Umbilical cord (tissue), 2 donors: ENCODE results near the gene MCUB. TPM values are rescaled to one million over a fixed set of nuclear protein-coding genes. Genes with fewer than 3 reads are reported as not detected.
A peak's percentile ranks its signal among the peaks of the same experiment; 100 is the strongest.
"Not testable (repeated sequence)": the region's sequence is repeated elsewhere in the genome, so short reads cannot be mapped to it uniquely, and the experiment has no call there.

Experiments
- DNase-seq: peaks from one replicate; pipeline ENCODE4 v3.0.0-alpha.2; 2015; ENCODE audit warnings: low spot score
- total RNA-seq: library from RNA; depleted of rRNA; stranded (reverse); fragments of >200 nt; gene quantifications from one replicate; pipeline ENCODE4 v1.2.3, GENCODE V29; 2014; ENCODE audit warnings: low replicate concordance; ENCODE audit not compliant: insufficient read depth

Gene MCUB
- total RNA-seq, 1 donor from 2014 or later: 19.0 TPM

DNA sequence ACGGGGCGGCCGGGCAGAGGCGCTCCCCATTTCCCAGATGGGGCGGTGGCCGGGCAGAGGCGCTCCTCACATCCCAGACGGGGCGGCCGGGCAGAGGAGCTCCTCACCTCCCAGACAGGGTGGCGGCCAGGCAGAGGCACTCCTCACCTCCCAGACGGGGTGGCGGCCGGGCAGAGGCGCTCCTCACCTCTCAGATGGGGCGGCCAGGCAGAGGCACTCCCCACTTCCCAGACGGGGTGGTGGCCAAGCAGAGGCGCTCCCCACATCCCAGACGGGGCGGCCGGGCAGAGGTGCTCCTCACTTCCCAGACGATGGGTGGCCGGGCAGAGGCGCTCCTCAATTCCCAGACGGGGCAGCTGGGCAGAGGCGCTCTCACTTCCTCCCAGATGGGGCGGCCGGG is 118.4 kb downstream of the MCUB start:
- DNase-seq: not testable (repeated sequence)

- not testable (repeated sequence) for DNase-seq
These were observed 118.9 kb downstream of the MCUB start for GRCh38 chr4:109678925-109679324.

DNA sequence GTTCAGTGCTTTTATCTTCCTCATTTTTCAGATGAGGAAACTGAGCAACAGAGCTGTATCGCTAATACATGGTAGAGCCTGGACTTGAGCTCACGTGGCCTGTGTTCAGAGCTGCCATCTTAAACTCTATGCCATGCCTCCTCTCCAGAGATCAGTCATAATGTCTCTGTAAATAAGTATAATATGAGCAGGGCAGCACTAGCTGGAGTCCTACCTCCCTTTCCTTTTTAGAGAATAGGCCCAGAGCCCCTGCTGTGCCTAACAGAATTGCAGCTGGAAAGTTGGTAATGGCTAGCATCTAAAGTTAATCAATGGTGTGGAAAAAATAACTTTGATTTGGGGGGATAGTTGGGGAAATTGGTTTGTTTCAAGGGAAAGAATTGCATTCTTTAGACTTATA is 122.8 kb downstream of the MCUB start:
- DNase-seq: no peak

DNA sequence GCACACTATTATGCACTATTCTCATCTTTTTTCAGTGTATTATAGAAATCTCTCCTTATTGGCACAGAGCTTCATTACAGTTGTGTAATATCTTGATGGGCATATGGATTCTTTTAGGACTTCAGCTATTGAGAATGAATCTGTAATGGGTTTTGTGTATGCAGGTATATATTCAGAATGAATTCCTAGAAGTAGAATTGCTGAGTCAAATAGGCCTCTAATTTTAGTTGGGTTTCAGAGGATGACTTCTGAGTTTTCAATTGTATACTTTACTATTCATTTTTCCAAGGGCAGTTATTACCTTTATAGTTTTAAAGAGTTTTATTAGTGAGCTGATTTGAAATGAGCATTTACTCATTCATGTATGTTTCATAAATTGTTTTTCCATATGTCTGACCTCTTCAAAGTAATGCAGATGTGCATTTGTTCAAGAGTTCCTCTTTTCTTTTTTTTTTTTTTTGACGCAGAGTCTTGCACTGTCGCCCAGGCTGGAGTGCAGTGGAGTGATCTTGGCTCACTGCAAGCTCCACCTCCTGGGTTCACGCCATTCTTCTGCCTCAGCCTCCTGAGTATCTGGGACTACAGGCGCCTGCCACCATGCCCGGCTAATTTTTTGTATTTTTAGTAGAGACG is 123.7 kb downstream of the MCUB start:
- DNase-seq: no peak

DNA sequence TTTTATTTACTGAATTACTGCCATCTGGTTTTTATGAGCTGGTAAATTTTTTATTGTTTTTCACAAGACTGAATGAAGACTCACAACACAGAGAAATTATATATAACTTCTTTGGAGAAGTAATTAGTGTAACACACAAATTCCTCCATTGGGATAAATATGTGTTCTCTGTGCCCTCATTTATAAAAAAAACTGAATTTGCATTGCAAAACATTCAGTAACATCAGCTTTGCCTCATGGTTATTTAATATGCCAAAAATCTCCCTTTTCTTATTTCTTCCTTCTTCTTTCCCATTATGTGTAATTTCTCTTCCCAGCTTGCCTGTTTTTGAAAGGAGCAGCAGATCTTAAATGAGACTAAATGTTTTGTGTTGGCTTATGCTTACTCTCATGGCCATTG is 124.7 kb downstream of the MCUB start:
- no peak for DNase-seq

DNA sequence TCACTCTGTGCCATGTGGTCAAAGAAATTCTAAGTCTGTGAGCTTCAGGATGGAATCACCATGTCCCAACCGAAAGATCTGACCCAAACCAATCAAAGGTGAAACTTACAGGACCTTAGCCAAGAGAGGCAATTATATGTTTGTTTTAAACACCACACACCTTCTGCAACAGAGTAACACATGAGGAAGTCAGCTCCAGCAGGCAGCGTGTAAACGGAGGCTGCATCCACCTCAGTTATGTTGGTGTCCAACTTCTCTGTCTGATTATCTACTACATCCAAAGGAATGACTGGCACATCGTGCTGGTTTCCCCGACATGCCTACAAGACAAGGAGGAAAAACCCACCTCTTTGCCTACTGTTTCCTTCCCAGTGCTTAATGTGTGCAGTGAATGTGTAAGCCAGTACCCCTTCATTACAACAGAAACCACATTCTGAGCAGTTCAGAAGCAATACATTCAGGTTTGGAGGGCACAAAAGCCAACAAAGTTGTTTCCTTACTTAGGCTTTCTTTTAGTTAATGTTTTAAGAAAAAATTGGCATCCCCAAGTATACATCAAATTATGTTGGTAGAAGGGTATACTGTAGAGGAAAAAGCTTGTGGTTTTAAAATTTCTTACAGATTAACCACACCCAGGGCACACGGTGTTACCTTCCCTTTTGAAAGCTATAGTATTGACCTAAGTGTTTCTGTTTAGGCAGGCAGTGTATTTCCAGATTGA is 130.8 kb downstream of the MCUB start:
- DNase-seq: no peak

DNA sequence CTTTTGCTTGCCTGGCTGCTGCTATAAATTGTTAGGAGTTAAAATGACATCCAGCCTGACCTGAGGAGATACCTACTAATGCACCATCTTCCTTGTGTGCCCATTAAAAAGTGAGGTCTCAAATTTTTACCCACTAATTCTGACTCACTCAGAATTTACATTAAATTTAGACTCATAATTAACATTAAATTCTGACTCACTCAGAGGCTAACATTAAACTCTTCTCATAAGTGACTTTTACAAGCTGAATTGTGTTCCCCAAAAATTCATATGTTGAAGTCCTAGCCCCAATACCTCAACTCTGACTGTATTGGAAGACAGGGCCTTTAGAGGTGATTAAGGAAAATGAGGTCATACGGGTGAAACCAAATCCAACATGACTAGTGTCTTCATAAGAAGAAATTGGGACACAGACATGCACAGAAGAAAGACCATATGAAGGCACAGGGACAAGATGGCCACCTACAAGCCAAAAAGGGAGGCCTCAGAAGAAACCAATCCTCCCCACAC is 131.4 kb downstream of the MCUB start:
- no peak for DNase-seq

DNA sequence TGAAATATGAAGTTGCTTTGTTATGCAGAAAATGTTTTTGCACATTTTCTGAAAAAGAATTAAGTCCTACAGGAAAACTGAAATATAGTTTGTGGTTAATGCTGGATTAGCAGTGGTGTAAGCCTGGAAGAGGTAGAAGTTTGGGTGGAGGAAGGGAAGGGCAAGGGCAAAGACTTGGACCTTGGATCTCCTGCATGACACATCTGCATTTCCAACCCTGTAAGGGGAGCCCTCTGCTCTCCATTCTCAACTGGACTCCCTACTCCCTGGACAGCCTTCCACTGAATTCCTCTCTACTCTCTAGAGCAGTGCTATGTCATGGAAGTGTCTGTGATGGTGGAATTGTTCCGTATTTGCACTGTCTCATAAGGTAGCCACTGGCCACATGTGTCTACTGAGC is 138.6 kb downstream of the MCUB start:
- DNase-seq: no peak

DNA sequence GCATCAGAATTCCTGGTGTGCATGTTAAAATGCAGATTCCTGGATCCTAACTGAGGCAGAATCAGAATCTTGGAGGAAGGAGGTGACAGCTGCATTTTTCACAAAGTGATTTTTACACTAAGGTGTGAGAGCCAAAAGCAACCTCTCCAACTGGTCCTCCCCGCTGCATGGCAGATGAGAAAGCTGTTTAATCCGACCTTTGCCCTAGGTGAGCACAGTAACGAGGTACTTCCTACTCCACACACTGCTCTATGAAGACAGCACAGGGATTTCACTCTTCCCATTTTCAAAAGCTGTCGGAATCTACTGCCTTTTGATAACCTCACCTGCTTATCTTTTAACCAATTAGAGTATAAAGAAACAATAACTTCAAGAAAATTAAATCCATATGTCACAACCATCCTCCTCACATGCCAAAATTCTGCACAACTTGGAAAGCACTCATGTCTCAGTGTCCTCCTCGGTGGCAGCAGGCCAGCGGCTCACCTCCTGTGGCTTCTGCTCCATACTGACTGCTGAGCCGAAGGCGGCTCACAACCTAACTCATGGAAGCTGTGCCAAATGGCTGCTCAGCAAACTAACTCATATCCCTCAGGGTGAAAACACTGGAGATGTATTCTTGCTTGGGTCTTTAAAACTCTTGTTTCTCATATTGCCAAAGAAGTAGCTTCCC is 139.6 kb downstream of the MCUB start:
- DNase-seq: no peak

DNA sequence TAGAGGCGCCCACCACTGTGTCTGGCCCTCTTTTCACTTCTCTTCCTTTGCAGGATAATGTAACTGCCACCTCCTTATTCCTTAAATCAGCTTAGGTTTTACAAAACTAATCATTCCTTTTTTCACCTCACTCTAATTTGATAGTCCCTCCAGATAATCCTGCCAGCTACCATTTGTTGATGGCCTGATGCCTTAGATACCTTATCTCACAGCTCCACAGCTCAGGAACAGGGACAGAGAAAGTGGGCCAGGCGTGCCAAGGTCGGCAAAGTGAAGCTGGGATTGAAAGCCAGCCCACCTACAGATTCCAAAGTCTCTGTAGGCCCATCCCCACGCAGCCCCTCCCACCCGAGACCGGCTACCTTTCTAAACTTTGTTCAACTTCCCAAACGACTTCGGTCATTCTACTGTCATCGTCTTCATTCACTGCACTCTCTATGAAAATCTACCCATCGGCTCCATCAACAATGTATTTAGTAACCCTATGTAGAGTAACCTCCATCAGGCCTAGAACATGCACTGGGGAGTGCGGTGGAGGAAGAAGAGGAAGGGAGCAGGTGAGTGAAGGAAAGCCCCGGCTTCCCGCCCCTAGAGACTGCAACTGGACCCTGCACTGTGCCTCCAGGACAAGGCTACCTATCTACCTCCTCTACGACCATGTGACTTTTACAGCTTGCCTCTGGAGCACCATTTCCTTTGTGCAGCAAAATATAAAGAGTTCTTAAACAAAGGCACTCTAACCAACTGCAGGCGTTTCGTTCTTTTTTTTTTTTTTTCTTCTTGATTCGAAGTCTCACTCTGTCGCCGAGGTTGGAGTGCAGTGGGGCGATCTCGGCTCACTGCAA is 141.7 kb downstream of the MCUB start:
- no peak for DNase-seq

DNA sequence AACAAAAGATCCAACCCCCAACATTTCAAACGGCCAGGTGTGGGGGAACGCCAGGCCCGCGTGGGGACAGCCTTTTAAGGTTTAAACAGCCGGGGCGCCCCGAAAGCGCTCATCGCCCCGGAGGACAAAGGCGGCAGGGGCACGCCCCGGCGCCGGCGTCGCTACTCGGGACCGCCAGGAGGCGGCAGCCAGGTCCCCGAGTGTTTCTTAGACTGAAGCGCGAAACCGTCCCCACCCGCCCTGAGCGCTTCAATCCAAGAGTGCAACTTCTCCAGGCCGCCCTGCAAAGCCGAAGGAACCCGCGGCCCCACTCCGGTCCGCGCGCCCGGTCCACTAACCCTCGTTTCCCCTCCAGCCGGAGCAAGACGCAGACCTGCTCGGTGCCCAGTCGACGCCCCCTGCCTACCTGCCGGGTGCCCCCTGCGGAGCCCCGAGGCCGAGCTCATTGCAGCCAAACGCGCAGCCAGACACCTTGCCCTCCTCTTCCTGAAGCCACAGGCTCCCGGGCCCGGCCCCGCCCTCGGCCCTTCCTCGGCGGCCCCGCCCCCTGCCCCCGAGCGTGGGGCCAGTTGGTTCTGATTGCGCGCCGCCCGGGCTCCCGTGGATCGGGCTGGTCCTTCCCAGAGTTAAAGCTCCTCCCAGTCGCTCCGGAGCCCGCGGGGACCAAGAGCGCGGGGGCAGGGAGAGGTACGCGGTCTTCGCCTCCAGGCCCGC is 143.1 kb downstream of the MCUB start, which contains the start of gene CASP6:
Gene CASP6, minus strand, starts transcription at position 496 of the 714 bp plus-strand sequence. Its CDS starts 50 bp downstream, at position 446.
- DNase-seq: peak; percentile 89

DNA sequence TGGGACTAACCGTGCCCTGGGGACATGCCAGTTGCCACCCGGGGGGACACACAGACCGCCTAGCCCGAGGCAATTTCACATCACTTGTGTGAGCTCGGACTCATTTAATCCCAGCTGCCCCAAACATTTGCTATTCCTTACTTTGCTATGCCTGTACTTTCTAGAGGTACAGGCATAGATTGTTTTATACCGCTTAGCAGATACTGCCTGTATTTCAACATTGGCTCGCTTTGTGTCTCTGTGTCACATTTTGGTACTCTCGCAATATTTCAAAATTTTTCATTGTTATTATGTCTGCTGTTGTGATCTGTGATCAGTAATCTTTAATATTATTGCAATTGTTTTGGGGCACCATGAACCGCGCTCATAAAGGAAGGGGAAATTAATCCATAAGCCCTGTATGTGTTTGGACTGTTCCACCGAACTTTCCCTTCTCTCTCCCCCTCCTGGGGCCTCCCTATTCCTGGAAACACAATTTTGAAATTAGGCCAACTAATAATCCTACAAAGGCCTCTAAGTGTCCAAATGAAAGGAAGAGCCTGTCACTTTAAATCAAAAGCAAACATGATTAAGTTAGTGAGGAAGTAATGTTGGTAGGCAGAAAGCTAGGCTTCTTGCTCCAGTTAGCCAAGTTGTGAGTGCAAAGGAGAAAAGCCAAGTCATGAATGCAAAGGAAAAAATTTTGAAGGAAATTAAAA is 143.8 kb downstream of the MCUB start:
- DNase-seq: peak; percentile 52

DNA sequence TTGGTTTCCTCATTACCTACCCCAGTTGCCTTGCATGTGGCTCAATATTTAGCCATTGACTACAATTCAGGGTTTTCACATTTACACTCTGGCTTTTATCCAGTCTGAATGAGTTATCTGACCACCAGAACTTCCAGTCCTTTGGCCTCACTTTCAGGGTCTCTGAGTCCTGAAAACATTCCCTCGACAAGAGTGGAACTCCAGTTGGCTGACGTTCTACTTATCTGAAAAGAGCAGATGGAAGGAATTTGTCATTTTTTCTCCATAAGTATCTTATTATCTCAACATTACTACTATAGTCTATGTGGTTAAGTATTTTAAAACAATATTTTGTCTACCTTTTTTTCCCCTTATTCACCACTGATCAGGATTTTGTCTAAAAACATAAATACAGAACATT is 148.4 kb downstream of the MCUB start:
- DNase-seq: no peak

- no peak for DNase-seq
These were observed 148.9 kb downstream of the MCUB start for GRCh38 chr4:109708990-109709389.

- no peak for DNase-seq
These were observed 153.5 kb downstream of the MCUB start for GRCh38 chr4:109713500-109713899.

GRCh38 chr4:109718759-109719158 is 158.7 kb downstream of the MCUB start:
- DNase-seq: no peak

DNA sequence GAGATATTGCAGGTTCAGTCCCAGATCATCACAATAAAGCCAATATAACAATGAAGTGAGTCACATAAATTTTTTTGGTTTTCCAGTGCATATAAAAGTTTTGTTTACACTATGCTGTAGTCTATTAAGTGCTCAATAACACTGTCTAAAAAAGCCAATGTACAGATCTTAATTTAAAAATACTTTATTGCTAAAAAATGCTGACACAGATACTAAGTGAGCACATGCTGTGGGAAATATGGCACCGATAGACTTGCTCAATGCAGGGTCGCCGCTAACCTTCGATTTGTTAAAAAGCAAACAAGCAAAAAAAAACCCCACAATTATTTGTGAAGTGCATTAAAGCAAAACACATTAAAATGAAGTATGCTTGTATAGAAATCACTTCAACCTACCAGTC is 159.6 kb downstream of the MCUB start:
- DNase-seq: no peak

GRCh38 chr4:109721033-109721432 is 161.0 kb downstream of the MCUB start:
- DNase-seq: no peak

DNA sequence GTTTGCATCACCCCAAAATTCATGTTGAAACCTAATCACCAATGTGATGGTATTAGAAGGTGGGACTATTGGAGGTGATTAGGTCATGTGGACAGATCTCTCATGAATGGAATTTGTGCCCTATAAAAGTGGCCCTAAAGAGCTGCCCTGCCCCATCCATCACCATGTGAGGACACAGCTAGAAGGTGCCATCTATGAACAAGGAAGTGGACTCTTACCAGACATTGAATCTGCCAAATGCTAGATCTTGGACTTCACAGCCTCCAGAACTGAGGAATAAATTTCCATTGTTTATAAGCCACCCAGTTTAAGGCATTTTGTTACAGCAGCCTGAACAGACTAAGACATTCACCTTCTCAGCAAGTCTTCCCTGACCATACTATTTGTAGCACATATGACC is 162.3 kb downstream of the MCUB start:
- no peak for DNase-seq

GRCh38 chr4:109723110-109723509 is 163.1 kb downstream of the MCUB start:
- no peak for DNase-seq
